ENCODE measurements around the gene CARD11. TPM values are rescaled to one million over a fixed set of nuclear protein-coding genes. Genes with fewer than 3 reads are reported as not detected.

The CARD11 gene
- polyA plus RNA-seq, 1 donor from 2014 or later = not detected

DNA sequence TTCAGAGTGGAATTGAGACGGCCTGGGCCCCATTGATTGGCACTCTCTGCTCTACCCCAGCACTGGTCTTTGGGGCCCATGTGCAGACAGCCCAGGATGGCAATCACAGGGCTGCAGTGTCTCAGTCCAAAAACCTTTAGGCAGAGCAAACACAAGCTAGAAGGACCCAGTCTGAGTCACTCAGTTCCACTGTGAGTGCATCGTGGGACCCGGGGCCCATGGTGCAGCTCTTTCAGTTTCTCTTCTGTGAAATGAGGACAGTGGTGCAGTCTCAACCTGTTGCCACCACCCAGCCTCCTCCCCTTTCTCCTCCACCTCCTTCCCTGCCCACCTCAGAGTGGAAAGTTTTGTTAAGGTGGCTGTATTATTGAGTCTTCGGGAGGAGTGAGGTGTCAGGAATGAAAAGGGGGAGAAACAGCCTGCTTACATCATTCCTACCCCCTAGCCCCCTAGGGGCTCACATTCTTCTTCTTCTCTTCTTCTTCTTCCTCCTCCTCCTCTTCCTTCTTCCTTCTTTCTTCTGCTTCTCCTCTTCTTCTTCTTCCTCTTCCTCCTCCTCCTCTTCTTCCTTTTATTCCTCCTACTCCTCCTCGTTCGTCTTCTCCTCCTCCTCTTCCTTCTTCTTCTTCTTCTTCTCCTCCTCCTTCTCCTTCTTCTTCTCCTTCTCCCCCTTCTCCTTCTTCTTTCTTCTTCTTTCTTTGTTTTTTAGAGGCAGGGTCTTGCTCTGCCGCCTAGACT, 19.5 kb upstream of the CARD11 start (continued):
- TF ChIP-seq EP300 (conservative IDR thresholded peaks at IDR 0.05; ENCODE audit: poor library complexity, severe bottlenecking) = no peak

DNA sequence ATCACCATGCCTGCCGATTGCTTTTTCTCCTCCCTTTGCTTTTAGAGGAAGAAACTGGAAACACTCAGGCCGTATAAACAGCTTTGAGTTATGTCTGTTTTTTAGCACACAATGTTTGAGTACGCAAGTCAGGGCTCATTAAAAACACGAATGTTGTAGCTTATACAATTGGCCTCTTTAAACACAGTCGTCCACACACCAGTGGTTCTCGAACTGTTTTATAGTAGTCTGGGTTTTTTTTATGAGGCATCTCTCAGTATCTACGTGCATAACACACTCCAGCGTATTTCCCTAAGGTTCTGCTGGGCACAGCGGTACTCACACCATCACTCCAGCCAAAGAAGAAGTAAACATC, 13.4 kb upstream of the CARD11 start:
- H3K4me3 ChIP-seq (ENCODE audit: low read length) = no peak overlapping the region
- H3F3A ChIP-seq (ENCODE audit: insufficient read depth, low read length, poor library complexity, severe bottlenecking) = no peaks in the 10 kb centered on the region
- no peak overlapping the region for H3K4me2 ChIP-seq (ENCODE audit: low read length)
- no peaks in the 10 kb centered on the region for H3K36me3 ChIP-seq (ENCODE audit: insufficient read depth, low read length)
- H3K9me3 ChIP-seq (ENCODE audit: low read length) = peaks cover 3% of the 10 kb centered on the region
- no peaks in the 10 kb centered on the region for H3K79me2 ChIP-seq (replicated peaks; ENCODE audit: insufficient read depth, low read length)
- no peaks in the 10 kb centered on the region for H3K27me3 ChIP-seq (ENCODE audit: insufficient read depth, low read depth, low read length)
- TF ChIP-seq TAF1 (IDR thresholded peaks at IDR 0.05; ENCODE audit: low read depth) (no peak), MXI1 (conservative IDR thresholded peaks at IDR 0.05; ENCODE audit: poor library complexity, severe bottlenecking) (no peak), RAD21 (conservative IDR thresholded peaks at IDR 0.05) (no peak), SMC3 (conservative IDR thresholded peaks at IDR 0.05; ENCODE audit: poor library complexity) (no peak), EZH2 (IDR thresholded peaks at IDR 0.05; ENCODE audit: borderline replicate concordance, insufficient read depth, low read length, poor library complexity, severe bottlenecking) (no peak), POLR2AphosphoS5 (IDR thresholded peaks at IDR 0.05) (no peak), EP300 (conservative IDR thresholded peaks at IDR 0.05; ENCODE audit: poor library complexity, severe bottlenecking) (no peak)
- TF ChIP-seq, protein P1, sequence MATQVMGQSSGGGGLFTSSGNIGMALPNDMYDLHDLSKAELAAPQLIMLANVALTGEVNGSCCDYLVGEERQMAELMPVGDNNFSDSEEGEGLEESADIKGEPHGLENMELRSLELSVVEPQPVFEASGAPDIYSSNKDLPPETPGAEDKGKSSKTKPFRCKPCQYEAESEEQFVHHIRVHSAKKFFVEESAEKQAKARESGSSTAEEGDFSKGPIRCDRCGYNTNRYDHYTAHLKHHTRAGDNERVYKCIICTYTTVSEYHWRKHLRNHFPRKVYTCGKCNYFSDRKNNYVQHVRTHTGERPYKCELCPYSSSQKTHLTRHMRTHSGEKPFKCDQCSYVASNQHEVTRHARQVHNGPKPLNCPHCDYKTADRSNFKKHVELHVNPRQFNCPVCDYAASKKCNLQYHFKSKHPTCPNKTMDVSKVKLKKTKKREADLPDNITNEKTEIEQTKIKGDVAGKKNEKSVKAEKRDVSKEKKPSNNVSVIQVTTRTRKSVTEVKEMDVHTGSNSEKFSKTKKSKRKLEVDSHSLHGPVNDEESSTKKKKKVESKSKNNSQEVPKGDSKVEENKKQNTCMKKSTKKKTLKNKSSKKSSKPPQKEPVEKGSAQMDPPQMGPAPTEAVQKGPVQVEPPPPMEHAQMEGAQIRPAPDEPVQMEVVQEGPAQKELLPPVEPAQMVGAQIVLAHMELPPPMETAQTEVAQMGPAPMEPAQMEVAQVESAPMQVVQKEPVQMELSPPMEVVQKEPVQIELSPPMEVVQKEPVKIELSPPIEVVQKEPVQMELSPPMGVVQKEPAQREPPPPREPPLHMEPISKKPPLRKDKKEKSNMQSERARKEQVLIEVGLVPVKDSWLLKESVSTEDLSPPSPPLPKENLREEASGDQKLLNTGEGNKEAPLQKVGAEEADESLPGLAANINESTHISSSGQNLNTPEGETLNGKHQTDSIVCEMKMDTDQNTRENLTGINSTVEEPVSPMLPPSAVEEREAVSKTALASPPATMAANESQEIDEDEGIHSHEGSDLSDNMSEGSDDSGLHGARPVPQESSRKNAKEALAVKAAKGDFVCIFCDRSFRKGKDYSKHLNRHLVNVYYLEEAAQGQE (IDR thresholded peaks at IDR 0.05; ENCODE audit: borderline replicate concordance) = no peak
- TF ChIP-seq, protein P2, sequence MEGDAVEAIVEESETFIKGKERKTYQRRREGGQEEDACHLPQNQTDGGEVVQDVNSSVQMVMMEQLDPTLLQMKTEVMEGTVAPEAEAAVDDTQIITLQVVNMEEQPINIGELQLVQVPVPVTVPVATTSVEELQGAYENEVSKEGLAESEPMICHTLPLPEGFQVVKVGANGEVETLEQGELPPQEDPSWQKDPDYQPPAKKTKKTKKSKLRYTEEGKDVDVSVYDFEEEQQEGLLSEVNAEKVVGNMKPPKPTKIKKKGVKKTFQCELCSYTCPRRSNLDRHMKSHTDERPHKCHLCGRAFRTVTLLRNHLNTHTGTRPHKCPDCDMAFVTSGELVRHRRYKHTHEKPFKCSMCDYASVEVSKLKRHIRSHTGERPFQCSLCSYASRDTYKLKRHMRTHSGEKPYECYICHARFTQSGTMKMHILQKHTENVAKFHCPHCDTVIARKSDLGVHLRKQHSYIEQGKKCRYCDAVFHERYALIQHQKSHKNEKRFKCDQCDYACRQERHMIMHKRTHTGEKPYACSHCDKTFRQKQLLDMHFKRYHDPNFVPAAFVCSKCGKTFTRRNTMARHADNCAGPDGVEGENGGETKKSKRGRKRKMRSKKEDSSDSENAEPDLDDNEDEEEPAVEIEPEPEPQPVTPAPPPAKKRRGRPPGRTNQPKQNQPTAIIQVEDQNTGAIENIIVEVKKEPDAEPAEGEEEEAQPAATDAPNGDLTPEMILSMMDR (IDR thresholded peaks at IDR 0.05; ENCODE audit: poor library complexity, severe bottlenecking) = no peak
- H3K27ac ChIP-seq (ENCODE audit: low read length) = no peak overlapping the region
- no peak overlapping the region for H3K9ac ChIP-seq (ENCODE audit: low read length)
- no peaks in the 10 kb centered on the region for H4K20me1 ChIP-seq (ENCODE audit: insufficient read depth)
- no peaks in the 10 kb centered on the region for H3K9me2 ChIP-seq (ENCODE audit: insufficient read depth, low read length)
- no peak overlapping the region for H2AFZ ChIP-seq (ENCODE audit: low read depth, low read length)

DNA sequence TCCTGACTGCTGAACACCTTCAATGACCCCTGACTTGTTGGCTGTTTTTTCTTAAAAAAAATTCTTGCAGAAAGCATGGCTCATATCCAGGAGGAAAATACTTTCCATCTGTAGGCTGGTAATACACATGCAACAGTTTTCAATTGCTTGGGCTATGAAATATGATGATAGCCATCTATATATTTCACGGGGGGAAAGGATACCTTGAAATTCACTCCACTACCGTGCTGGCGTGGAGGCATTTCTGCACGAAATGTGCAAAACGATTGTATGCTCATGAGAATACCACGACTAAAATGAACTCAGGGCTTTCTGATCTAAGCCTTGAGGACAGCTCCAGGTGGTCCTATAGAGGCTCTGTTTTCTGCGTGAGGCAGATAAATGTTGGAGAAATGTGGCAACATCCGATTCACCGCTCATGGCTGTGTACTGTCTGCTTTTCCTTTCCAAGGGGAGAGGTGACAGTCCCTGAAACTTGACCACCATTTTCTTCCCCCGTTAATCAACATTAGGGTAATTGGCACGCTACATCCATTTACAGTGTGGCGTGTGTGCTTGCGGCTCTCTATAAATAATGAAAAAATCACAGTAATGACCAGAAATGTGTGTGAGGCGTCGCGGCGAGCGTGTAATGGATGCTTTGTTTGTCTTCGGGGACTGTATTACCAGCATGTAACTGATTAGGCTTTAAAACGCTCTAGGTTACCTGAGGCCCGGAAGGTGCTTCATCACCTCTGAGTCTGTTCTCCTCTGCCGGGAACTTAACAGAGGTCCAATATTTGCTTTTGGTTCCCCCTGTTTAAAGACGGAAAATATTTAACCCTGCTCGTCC, 12.8 kb upstream of the CARD11 start:
- no peaks in the 10 kb centered on the region for H3F3A ChIP-seq (ENCODE audit: insufficient read depth, low read length, poor library complexity, severe bottlenecking)
- H3K9me3 ChIP-seq (ENCODE audit: low read length) = peaks cover 3% of the 10 kb centered on the region
- no peak overlapping the region for H3K4me3 ChIP-seq (ENCODE audit: low read length)
- H3K27me3 ChIP-seq (ENCODE audit: insufficient read depth, low read depth, low read length) = no peaks in the 10 kb centered on the region
- no peaks in the 10 kb centered on the region for H3K9me2 ChIP-seq (ENCODE audit: insufficient read depth, low read length)
- no peak overlapping the region for H3K27ac ChIP-seq (ENCODE audit: low read length)
- H3K79me2 ChIP-seq (replicated peaks; ENCODE audit: insufficient read depth, low read length) = no peaks in the 10 kb centered on the region
- TF ChIP-seq, protein P1 (IDR thresholded peaks at IDR 0.05; ENCODE audit: borderline replicate concordance) = no peak
- TF ChIP-seq TAF1 (IDR thresholded peaks at IDR 0.05; ENCODE audit: low read depth) (no peak), EZH2 (IDR thresholded peaks at IDR 0.05; ENCODE audit: borderline replicate concordance, insufficient read depth, low read length, poor library complexity, severe bottlenecking) (no peak), MXI1 (conservative IDR thresholded peaks at IDR 0.05; ENCODE audit: poor library complexity, severe bottlenecking) (no peak), EP300 (conservative IDR thresholded peaks at IDR 0.05; ENCODE audit: poor library complexity, severe bottlenecking) (no peak), SMC3 (conservative IDR thresholded peaks at IDR 0.05; ENCODE audit: poor library complexity) (no peak), RAD21 (conservative IDR thresholded peaks at IDR 0.05) (no peak), POLR2AphosphoS5 (IDR thresholded peaks at IDR 0.05) (no peak)
- TF ChIP-seq, protein P2 (IDR thresholded peaks at IDR 0.05; ENCODE audit: poor library complexity, severe bottlenecking) = no peak
- H2AFZ ChIP-seq (ENCODE audit: low read depth, low read length) = no peak overlapping the region
- H4K20me1 ChIP-seq (ENCODE audit: insufficient read depth) = no peaks in the 10 kb centered on the region
- no peak overlapping the region for H3K4me2 ChIP-seq (ENCODE audit: low read length)
- no peak overlapping the region for H3K9ac ChIP-seq (ENCODE audit: low read length)
- no peaks in the 10 kb centered on the region for H3K36me3 ChIP-seq (ENCODE audit: insufficient read depth, low read length)
